Fibroblast of mammary gland (primary cell): ENCODE results near the gene TPSG1.

Experiments
- DNase-seq: peaks from one replicate; pipeline ENCODE4 v3.0.0-alpha.2; 2010; ENCODE audit warnings: low read depth
- H3K4me3 ChIP-seq: 2 replicates; pipeline ENCODE4 v1.5.1; 2011; ENCODE audit warnings: low read depth, mild to moderate bottlenecking, low read length, moderate library complexity; ENCODE audit not compliant: control insufficient read depth
- TF ChIP-seq, protein P1 (sequence below): conservative IDR thresholded peaks from 2 replicates; pipeline ENCODE4 v1.5.1; 2011; ENCODE audit warnings: low read depth, low read length, inconsistent platforms; ENCODE audit not compliant: control insufficient read depth, insufficient read depth

Gene TPSG1

DNA sequence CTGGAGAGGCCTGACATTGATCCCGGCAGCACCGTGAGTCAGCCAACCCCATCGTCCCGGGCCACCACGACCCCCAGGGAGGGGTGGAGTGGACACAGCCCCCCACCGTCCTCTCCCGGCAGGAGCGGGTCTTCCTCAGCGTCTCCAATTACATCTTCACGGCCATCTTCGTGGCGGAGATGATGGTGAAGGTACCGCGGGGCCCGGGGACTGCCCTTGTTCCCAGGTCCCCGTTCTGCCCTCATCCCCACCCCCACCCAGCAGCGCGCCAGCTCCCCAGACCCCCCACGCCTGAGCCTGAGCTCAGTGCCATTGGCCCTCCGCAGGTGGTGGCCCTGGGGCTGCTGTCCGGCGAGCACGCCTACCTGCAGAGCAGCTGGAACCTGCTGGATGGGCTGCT, 14.6 kb downstream of the TPSG1 start:
- no peak overlapping the region for H3K4me3 ChIP-seq
- TF ChIP-seq, protein P1, sequence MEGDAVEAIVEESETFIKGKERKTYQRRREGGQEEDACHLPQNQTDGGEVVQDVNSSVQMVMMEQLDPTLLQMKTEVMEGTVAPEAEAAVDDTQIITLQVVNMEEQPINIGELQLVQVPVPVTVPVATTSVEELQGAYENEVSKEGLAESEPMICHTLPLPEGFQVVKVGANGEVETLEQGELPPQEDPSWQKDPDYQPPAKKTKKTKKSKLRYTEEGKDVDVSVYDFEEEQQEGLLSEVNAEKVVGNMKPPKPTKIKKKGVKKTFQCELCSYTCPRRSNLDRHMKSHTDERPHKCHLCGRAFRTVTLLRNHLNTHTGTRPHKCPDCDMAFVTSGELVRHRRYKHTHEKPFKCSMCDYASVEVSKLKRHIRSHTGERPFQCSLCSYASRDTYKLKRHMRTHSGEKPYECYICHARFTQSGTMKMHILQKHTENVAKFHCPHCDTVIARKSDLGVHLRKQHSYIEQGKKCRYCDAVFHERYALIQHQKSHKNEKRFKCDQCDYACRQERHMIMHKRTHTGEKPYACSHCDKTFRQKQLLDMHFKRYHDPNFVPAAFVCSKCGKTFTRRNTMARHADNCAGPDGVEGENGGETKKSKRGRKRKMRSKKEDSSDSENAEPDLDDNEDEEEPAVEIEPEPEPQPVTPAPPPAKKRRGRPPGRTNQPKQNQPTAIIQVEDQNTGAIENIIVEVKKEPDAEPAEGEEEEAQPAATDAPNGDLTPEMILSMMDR = no peak
- DNase-seq = no peak

DNA sequence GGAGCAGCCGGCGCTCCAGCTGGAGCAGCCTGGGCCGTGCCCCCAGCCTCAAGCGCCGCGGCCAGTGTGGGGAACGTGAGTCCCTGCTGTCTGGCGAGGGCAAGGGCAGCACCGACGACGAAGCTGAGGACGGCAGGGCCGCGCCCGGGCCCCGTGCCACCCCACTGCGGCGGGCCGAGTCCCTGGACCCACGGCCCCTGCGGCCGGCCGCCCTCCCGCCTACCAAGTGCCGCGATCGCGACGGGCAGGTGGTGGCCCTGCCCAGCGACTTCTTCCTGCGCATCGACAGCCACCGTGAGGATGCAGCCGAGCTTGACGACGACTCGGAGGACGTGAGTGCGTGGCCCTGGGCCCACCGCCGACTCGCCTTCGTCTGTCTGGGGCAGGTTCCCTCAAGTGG, 16.0 kb downstream of the TPSG1 start:
- TF ChIP-seq, protein P1 = no peak
- no peak for DNase-seq
- H3K4me3 ChIP-seq = no peak overlapping the region

DNA sequence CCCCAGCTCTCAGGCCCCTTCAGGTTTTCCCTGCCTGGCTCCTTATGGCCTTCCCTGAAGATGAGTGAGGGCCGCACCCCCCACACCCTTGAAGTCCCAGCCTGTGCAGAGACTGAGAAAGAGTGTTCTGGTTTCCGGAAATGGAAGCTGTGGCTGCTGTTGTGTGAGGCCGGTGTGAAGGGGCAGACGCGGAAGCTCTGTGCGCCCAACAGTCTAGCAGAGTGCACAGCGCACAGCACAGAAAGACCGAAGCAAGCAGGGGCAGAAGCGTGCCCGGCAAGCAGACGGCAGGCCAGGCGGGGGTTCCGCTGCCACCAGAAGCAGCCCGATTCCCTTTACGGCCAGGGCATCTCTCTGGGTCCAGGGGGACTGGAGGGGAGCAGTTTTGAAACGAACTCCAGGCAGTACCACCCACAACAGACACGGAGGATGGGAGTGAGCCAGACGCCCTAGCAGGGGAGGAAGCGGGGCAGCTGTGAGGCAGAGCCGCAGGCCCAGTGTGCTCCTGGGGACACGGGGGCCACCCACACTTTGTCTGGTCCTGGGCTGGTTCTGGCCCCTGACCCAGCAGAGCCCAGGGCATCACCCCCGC, 16.7 kb downstream of the TPSG1 start:
- DNase-seq = no peak
- H3K4me3 ChIP-seq = no peak overlapping the region

DNA sequence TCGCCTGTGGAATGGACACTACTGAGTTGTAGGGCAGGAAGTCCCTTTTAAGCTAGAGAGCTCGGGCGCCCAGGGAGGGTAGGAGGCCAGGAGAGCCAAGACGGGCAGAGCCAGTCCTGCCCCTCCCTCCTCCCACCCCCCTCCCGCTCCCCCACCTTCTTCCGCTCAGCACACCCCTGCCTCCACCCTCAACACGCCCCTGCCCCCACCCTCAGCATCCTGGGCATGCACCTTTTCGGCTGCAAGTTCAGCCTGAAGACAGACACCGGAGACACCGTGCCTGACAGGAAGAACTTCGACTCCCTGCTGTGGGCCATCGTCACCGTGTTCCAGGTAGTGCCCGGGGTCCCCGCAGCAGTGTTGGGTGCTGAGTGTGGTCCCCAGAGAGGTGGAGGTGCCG, 18.3 kb downstream of the TPSG1 start:
- no peak for DNase-seq
- no peak overlapping the region for H3K4me3 ChIP-seq
- TF ChIP-seq, protein P1 = no peak

More for the DNA sequence above, 16.7 kb downstream of the TPSG1 start:
- TF ChIP-seq, protein P1 = no peak

DNA sequence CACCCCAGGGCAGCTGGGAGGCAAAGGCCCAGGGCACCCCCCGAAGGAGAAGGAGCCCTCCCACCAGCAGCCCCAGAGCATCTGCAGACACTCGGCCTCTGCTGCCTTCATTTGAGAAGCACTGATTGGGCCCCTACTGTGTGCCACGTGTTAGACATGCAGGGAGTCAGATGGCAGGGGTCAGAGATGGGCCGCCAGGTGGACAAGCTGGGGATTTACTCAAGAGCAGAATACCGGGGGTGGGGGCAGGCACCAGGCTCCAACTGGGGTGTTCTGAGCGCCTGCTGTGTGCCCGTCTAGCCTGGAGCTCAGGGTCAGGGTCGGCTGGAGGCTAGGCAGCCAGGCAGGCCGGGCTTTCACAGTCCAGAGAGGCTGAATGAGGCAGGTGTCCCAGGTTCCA, 18.7 kb downstream of the TPSG1 start:
- no peak for DNase-seq
- H3K4me3 ChIP-seq = no peak overlapping the region
- TF ChIP-seq, protein P1 = no peak

DNA sequence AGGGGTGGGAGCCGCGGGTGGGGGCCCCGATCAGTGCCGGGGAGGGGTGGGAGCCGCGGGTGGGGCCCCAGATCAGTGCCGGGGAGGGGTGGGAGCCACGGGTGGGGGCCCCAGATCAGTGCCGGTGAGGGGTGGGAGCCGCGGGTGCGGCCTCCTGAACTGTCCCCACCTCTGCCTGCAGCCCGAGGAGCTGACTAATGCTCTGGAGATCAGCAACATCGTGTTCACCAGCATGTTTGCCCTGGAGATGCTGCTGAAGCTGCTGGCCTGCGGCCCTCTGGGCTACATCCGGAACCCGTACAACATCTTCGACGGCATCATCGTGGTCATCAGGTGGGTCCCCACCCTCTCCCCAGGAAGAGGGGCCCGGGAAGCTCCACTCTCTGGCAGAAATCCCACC, 20.1 kb downstream of the TPSG1 start:
- no peak overlapping the region for H3K4me3 ChIP-seq
- no peak for DNase-seq
- TF ChIP-seq, protein P1 = no peak

DNA sequence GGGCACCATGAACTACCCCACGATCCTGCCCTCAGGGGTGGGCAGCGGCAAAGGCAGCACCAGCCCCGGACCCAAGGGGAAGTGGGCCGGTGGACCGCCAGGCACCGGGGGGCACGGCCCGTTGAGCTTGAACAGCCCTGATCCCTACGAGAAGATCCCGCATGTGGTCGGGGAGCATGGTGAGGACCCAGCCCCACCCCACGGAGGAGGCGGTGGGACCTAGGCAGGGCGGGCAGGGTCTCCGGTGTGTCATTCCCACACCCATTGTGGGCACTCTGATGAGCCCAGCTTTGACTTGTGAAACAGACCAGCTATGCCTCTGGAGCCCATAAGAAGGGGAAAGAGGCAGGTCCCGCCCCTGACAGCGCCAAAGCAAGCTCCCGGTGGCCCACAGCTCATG, 22.8 kb downstream of the TPSG1 start:
- TF ChIP-seq, protein P1 = no peak
- no peak for DNase-seq
- H3K4me3 ChIP-seq = no peak overlapping the region
